GM18861 (cell line): ENCODE measurements around the gene COPS2.

Source experiments
- ATAC-seq: cut with Tn5 transposase; IDR thresholded peaks from one replicate; pipeline ENCODE4 v1.9.1; 2021; ENCODE audit not compliant: unreplicated experiment

The COPS2 gene

DNA sequence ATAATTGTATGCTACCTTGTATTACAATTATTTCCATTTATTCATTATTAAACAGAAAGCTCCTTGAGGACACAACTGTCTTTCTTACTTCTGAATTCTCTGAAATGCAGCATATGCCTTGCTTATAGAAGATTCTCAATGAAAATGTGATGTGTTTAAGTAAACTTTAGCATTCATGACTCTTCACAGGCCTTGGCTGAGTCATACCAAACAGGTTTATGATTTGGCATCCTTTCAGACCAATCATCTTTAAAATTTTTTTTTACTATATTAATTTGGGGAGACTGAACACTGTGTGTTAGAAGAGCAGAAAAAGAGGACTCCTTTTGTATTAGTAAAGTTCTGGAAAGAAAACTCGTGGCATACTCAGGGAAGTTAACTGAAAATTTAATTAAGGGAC, 8.3 kb upstream of the COPS2 start:
- ATAC-seq: no peak

DNA sequence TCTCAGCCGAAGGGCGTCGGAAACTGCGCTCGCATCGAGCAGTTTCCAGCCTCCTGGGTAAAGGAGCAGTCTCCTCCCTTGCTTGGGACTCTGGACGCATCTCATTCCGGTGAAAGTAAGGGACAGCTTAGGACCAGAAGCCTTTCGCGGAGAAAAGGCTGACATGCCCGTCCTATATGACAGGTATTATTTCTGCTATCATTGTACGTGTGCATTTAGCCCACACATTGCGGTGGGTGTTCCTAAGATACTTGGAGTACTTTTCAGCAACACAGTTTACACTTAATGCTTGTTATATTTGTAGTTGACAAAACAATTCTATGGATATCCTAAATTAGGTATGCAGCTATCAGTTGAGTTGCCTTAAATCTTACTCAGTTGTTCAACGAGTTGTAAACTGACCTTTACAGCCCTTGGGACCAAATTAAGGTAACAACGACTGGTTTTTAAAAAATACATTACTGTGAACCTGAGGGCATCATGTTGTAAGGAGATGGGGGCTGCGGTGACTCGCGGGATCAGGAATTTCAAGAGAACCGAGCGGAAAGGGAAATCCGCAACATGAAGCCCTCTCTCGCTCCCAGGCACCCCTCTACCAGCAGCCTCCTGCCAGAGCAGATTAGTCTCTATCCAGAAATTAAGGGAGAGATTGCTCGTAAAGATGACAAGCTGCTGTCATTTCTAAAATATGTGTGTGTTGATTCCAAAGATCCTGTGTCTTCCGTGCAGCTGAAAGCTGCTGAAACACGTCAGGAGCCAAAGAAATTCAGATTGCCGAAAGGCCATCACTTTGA, 632 bp upstream of the COPS2 start:
- peak; percentile 10 for ATAC-seq

DNA sequence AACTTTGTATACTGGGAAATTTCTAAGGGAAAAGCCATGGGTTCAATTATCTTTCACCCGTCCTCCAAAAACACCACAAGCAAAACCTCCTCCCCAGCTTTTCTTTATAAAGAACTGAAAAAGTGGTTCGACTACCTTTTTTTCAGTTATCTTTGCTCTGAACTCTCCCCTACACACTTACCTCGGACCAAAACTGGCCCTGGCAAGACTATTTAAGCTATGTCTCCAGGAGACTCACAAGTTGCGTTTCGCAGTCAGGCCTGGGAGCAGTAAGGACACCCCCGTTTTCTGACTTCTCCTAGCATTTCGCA, 645 bp downstream of the COPS2 start:
- no peak for ATAC-seq

DNA sequence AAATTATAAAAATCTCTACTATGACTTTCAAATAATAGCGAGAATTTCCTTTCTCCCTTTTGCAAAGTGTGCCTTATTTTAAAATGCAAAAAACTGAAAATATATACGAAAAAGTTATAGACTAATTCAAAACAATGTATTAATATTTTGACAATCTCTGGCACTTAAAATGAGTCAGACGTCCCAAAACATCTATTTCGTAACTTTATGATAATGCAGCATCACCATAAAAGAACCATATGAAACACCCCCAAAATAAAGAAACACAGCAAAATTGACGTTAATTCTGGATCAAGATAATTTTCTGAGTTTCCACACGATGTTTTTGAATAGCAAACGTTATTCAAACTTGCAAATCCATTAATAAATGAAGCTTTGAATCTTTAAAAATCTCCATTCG, 1.0 kb downstream of the COPS2 start:
- ATAC-seq: no peak

DNA sequence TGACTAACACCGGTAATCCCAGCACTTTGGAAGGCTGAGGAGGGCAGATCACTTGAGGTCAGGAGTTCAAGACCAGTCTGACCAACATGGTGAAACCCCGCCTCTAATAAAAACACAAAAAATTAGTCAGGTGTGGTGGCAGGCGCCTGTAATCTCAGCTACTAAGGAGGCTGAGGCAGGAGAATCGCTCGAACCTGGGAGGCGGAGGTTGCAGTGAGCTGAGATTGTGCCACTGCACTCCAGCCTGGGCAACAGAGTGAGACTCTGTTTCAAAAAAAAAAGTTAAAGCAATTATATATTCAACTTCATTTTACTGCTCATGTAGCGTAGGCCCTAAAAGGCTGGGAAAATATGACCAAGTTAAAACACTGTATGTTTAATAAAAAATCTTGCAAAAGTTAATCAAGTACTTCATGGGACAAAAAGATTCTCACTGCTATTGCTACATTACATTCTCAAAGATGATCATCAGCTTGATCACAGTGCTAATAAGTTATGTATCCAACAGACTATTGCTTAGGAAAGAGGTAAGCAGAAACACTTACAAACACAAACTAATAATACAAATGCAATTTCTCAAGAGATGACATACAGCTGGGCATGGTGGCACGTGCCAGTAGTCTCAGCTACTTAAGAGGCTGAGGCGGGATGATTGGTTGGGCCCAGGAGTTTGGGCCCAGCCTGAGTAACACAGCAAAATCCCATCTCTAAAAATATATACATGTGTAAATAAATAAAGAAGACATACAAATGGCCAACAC, 2.7 kb downstream of the COPS2 start:
- no peak for ATAC-seq

DNA sequence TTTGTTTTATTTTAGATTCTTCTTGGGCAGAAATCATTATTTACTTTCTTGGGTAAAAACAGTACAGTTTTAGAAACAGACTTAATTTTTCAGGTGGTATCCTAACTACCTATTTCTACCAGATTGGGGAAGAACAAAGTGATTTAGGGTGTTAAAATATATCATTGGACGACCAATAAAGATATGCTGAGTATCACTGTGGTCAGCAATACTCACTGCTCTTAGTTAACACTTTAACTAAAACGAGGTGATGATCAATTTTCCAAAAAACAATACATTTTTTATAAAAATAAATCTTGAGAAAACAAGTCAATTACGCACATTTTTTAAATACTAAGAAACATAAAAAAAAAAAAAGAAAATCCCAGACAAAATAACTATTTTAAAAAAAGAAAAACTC, 3.6 kb downstream of the COPS2 start:
- no peak for ATAC-seq

DNA sequence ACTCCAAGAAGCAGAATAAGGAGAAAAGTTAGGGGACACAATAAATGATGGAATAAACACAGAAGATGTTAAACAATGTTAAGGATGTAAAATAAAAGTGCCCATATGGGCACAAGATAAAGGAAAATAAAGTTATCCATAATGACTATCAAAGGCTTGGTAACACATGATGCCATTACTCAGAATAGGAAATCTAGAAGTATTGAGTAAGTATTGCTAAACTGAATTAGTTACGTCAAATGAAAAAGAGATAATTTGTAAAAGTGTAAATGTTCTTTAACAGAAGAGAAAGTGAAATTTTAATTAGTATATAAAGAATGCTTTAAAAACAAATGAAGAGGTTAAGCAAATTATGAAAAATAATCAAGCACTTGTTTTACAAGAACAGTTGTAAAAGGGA, 6.7 kb downstream of the COPS2 start:
- no peak for ATAC-seq

DNA sequence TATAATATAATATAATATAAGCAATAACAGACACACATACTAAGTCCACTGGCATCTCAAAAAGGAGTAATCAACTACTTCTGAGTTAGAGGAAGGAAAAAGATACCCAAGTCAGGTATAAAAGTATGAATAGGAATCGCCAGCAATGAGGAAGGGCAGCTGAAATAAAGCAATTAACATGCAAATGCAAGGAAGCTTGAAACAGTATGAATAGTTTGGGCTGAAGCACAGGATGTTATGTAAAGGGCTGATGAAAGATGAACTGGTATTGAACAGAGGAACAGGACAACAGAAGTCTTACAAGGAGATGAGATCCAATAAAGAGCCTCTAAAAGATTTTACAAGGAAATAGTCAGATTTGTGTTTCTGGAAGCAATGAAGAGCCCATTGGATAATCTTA, 7.1 kb downstream of the COPS2 start:
- ATAC-seq: no peak

DNA sequence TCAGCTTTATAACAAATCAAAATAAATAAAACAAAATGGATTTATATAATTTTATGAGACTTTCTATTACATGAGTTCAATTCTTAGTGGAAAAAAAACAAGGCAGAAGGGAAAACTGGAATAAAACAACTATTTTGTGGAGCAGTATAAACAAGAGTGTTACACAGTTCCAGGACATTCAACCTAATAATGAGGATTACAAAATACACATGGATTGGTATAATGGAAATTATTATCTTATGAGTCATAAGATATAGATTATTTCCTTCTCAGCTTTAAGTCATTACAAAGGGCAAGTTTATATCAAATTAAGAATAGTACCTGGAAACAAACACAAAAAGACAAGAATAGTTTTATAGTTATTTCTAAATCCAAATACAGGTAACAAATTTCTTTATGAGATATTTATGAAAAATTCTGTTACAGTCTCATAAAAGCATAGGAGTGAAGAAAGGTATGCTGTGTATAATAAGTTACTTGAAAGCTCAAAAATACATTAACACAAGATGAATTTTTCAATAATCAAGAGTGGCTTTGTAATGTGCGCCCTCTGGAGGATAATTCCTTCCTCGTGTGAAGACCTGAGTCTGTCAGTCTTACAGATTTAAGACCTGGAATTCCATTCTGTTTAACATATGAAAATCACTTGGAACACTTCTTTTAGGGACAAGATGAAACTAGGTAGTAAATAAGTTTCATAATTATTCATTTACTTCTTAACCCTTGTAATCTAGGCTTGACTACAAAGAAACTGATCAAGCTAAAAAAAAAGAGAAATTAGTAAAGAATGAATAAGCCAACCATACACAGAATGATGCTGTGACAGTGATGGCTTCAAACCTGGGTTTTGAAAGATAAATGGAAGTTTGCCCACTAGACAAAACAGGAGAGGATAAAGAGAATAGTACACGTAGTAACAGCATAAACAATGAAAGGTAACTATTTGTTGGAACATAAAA, 9.5 kb downstream of the COPS2 start:
- no peak for ATAC-seq

DNA sequence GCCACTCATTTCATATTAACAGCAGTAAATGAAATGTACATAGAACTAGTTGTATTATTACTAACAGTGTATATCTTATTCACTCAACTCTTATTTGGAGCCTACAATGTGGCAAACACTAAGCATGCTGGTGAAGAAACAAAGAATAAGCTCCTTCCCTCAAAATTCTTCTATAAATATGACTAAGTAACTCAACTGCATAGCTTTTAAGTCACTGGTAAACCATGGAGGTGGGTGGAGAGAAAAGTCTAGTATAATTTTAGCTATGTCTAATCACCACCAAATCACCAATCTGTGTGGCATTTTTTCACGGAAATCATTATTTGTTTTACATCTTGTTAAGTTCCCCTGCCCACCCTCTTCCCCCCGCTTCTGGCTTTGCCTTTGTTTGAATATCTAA, 17.5 kb downstream of the COPS2 start:
- no peak for ATAC-seq

DNA sequence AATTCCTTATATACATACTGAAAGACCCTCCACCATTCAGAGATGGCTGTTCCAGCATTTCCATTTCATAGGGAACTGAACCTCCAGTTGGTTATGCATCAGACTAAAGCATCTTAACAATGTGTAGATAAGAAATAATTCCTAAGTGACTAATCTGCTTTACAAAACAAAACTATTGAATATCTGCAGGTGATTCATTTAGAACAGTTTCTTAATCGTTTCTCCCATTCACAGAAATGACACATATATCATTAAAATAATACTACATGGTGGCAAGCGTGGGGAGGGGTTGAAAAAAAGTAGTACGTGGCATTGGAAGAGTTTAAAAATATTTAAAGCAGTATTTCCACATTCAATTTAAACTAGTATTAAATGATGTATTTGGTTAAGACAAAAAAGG, 19.5 kb downstream of the COPS2 start:
- peak; percentile 8 for ATAC-seq

DNA sequence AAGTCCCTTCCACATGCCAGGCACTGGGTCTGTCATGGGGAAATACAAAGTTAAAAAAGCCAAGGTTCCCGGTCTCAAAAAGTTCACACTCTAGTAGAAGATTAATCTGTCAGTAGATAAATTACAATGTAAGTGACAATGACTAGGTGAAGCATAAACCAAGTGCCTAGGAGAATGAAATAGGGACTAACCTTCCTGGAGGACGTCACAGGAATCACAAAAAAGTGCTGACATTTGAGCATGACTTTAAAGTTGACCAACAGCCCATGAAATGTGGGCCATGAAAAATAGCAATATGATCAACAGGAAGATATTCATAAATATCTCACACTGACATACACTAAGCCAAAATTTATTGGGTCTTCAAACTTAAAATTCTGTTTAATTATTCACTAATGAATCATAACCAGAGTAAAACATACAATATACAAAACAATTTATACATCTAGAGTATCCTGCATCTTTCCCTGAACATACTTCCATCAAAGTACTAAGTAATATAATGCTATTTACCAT, 20.0 kb downstream of the COPS2 start:
- ATAC-seq: peak; percentile 52

DNA sequence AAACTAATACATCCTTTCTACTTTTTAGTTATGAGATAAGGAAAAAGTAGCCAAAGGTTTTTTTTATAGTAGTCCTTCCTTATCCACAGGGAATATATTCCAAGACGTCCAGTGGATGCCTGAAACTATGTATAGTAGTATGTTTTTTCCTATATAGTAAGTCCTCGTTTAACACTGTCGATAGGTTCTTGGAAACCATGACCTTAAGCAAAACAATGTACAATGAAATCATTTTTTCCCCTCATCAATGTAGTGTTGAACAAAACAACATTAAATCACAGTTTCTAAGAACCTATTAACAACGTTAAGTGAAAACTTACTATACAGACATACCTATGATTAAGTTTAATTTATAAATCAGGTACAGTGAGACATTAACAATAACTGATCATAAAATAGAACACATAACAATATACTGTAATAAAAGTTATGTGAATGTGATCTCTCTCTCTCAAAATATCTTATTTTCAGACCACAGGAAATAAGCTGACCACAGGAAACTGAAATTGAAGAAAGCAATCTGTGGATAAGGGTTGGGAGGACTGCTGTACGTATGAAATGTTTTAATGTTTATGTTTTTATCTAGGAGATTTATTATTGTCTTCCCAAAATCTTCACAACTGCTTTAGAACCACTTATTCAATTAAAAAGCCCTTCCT, 20.6 kb downstream of the COPS2 start:
- ATAC-seq: peak; percentile 31

DNA sequence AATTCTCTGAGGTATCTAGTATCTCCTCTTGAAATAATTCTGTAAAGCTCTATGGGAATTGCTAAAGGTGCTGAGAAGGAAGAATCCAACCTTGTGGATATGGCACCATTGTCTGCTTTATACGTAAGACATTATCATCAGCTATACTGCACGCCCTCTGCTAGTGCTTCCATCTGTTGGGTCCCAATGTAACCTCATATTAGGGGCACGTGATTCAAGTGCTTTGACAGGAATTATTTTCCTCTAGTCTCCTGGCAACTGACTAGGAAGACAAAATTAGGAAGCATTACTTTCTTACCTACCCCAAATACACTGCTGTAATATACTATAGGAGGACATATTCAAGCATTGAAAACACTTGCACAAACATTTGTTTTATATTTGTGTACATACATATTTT, 24.0 kb downstream of the COPS2 start:
- no peak for ATAC-seq

DNA sequence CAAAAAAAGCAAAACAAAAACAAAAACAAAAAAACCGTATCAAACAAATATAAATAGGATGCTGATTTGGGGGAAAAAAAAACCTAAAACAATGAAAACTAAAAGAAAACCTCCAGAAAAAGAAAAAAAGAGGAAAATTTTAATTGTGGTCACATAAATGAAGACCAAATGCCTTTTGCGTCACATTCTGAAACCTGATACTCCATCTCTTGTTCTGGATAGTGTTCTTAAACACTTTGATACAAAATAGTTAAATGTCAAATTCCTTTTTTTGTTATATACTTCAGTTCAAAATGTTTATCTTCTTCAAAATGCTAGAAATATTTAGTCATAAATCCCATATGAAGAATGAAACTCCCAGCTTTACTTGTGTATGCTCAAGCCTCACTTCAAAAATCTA, 31.0 kb downstream of the COPS2 start:
- ATAC-seq: no peak

DNA sequence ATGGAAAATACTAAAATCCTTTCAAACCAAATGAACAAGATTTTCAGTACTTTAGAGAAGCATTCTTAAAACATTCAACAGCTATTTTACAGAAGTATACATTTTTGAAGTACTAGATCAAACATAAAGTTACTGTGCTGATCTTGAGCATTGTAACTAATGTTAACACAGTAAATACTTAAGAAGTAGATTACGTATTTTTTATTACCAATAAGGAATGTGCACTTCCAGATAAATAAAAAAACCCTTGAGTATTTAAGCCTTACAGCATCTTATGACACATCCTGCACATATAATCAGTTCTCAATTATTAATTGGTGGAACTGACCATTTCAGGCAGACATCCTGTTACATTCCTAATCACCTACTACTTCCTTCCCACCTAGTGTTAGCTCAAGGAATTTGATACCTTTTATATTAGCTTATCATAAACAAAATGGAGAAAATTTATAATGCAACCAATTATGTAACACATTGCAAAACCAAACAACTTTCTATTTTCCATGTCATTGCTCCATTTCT, 32.8 kb downstream of the COPS2 start:
- no peak for ATAC-seq

DNA sequence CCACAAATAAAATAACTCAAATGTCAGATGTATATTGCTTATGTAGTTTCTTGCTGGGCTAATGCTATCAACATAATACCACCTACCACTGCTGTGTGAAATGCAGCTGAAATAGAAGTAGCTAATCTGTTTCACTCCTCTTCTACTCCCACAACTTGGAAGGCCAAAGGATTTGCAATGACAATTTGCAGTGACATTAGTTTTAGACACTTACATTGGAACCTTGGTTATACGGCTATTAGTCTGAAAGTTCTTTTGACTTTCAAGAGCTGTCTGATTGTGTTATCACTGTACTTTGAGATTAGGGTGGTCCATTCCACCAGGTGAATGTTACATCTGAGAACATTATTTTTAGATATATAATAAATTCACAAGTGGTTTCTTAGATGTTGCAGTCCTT, 33.5 kb downstream of the COPS2 start:
- no peak for ATAC-seq

DNA sequence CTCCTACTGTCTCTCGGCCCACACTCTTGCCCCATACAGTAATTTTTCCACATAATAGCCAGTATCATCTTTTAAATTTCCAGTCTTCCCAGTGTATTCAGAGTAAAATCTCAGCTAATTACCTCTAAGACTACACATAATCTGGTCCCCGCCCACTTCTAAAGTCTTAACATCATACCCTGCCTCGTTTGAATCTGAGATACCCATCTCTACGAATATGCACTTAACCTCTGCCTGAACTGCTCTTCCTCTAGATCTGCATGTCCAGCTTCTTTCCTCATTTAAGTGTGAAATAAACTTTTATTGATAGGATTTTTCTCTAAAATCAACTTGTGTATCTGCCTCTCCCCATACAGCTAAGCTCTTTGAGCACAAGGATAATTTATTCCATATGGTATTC, 34.6 kb downstream of the COPS2 start:
- no peak for ATAC-seq

DNA sequence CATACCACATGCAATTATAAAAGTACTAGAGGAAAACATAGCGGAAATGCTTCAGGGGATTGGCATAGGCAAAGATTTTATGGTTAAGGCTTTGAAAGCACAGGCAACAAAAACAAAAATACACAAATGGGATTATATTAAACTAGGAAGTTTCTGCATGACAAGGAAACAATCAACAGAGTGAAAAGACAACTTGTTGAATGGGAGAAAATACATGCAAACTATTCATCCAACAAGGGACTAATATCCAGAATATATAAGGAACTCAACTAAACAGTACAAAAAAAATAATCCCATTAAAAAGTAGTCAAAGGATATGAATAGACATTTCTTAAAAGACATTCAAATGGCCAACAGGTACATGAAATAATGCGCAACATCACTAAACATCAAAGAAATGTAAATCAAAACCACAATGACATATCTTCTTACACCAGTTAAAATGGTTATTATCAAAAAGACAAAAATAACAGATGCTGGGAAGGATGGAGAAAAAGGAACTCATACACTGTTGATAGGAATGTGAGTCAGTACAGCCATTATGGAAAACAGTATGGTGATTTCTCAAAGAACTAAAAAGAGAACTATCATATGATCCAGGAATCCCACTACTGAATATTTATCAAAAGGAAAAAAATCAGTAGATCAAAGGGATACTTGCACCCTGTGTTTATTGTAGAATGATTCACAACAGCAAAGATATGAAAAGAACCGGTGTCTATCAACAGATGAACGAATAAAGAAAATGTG, 39.1 kb downstream of the COPS2 start:
- no peak for ATAC-seq

DNA sequence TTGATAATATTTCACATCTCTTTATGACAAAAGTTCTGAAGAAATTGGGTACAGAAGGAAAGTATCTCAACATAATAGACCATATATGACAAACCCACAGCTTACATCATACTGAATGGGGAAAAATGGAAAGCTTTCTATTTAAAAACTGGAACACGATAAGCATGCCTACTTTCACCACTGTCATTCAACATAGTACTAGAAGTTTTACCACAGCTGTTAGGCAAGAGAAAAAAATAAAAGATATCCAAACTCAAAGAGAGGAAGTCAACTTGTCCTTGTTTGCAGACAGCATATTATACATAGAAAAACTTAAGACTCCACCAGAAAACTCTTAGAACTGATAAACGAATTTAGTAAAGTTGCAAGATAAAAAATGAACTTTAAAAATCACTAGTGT, 40.3 kb downstream of the COPS2 start:
- no peak for ATAC-seq
